ENCODE measurements around the gene CNOT3. TPM values are rescaled to one million over a fixed set of nuclear protein-coding genes. Genes with fewer than 3 reads are reported as not detected.

The CNOT3 gene
- total and polyA plus RNA-seq, 2 of the 13 experiments (the other 11 are each of a cell fraction or from before 2014, with no cell fraction given), result 4.3 to 5.8 TPM

GRCh38 chr19:54115109-54116063, 22.2 kb upstream of the CNOT3 start, which contains the start of the genes PRPF31 and TFPT (continued):
- TF ChIP-seq FOSL2 (CRISPR knock-in tag; IDR thresholded peaks at IDR 0.05), result peak; percentile 48; the same call in 1 of the 2 replicates
- TF ChIP-seq CEBPB (IDR thresholded peaks at IDR 0.05; ENCODE audit: borderline replicate concordance, low read depth, low read length), result no peak
- peak; percentile 71; the same call in 1 of the 2 replicates for TF ChIP-seq POGK (CRISPR knock-in tag; conservative IDR thresholded peaks at IDR 0.05)
- TF ChIP-seq ATF5 (CRISPR knock-in tag; IDR thresholded peaks at IDR 0.05; ENCODE audit: low read depth), result no peak
- peak; percentile 55; the same call in 1 of the 2 replicates for TF ChIP-seq RFX5 (IDR thresholded peaks at IDR 0.05; ENCODE audit: low read depth, low read length)
- no peak for TF ChIP-seq ZNF672 (CRISPR knock-in tag; IDR thresholded peaks at IDR 0.05)
- 0 out of 2 replicates have a peak, but pooled peaks have one; percentile 49 for TF ChIP-seq E2F5 (CRISPR knock-in tag; conservative IDR thresholded peaks at IDR 0.05)
- TF ChIP-seq ZFP36 (IDR thresholded peaks at IDR 0.05; ENCODE audit: borderline replicate concordance, low read depth, low read length, partially characterized antibody), result no peak
- TF ChIP-seq, protein P1, sequence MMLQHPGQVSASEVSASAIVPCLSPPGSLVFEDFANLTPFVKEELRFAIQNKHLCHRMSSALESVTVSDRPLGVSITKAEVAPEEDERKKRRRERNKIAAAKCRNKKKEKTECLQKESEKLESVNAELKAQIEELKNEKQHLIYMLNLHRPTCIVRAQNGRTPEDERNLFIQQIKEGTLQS (CRISPR knock-in tag; IDR thresholded peaks at IDR 0.05), result peak; percentile 35; the same call in 1 of the 2 replicates
- TF ChIP-seq POLR2AphosphoS5 (IDR thresholded peaks at IDR 0.05; ENCODE audit: low read depth, low read length), result peak; percentile 96
- no peak for TF ChIP-seq MYNN (CRISPR knock-in tag; IDR thresholded peaks at IDR 0.05; ENCODE audit: low read depth)
- 0 out of 2 replicates have a peak, but pooled peaks have one; percentile 35 for TF ChIP-seq PPARG (CRISPR knock-in tag; conservative IDR thresholded peaks at IDR 0.05)
- TF ChIP-seq ZNF644 (CRISPR knock-in tag; IDR thresholded peaks at IDR 0.05; ENCODE audit: low read depth), result no peak
- TF ChIP-seq JUN (CRISPR knock-in tag; IDR thresholded peaks at IDR 0.05), result peak; percentile 67; the same call in 1 of the 2 replicates
- TF ChIP-seq FOSL1 (CRISPR knock-in tag; IDR thresholded peaks at IDR 0.05; ENCODE audit: borderline replicate concordance), result no peak
- peak; percentile 53 for TF ChIP-seq XRCC5 (optimal IDR thresholded peaks at IDR 0.05; ENCODE audit: low read length)
- TF ChIP-seq, protein P2, sequence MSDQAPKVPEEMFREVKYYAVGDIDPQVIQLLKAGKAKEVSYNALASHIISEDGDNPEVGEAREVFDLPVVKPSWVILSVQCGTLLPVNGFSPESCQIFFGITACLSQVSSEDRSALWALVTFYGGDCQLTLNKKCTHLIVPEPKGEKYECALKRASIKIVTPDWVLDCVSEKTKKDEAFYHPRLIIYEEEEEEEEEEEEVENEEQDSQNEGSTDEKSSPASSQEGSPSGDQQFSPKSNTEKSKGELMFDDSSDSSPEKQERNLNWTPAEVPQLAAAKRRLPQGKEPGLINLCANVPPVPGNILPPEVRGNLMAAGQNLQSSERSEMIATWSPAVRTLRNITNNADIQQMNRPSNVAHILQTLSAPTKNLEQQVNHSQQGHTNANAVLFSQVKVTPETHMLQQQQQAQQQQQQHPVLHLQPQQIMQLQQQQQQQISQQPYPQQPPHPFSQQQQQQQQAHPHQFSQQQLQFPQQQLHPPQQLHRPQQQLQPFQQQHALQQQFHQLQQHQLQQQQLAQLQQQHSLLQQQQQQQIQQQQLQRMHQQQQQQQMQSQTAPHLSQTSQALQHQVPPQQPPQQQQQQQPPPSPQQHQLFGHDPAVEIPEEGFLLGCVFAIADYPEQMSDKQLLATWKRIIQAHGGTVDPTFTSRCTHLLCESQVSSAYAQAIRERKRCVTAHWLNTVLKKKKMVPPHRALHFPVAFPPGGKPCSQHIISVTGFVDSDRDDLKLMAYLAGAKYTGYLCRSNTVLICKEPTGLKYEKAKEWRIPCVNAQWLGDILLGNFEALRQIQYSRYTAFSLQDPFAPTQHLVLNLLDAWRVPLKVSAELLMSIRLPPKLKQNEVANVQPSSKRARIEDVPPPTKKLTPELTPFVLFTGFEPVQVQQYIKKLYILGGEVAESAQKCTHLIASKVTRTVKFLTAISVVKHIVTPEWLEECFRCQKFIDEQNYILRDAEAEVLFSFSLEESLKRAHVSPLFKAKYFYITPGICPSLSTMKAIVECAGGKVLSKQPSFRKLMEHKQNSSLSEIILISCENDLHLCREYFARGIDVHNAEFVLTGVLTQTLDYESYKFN (CRISPR knock-in tag; conservative IDR thresholded peaks at IDR 0.05), result peak; percentile 47

Measured in HepG2 (cell line).